ENCODE measurements around the gene CCDC170. TPM values are rescaled to one million over a fixed set of nuclear protein-coding genes. Genes with fewer than 3 reads are reported as not detected.

Gene CCDC170
- total and polyA plus RNA-seq, 9 donors, result 3.8 to 19.8 (median 8.9) TPM

- intact Hi-C loops (cut with DNase I), result no loop called here
- no peak overlapping the region for H3K27ac ChIP-seq
- WGBS, 3 donors, result 73 to 84% (median 81%) methylated on average over 3 of the region's 3 CpGs
- H3K27me3 ChIP-seq, result no peaks in the 10 kb centered on the region
- TF ChIP-seq EP300 (IDR thresholded peaks at IDR 0.05) (no peak), CTCF (IDR thresholded peaks at IDR 0.05) (no peak), POLR2A (IDR thresholded peaks at IDR 0.05) (no peak)
- H3K36me3 ChIP-seq, result no peaks in the 10 kb centered on the region
- DNase-seq, result no peak
- H3K4me1 ChIP-seq (ENCODE audit: insufficient read depth), result peaks cover 8% of the 10 kb centered on the region
- no peaks in the 10 kb centered on the region for H3K9me3 ChIP-seq
- H3K4me3 ChIP-seq, result no peak overlapping the region
These were observed 141.9 kb downstream of the CCDC170 start for GRCh38 chr6:151635741-151636140.

GRCh38 chr6:151637814-151638213, 144.0 kb downstream of the CCDC170 start:
- Histone ChIP-seq H3K27me3 (no peaks in the 10 kb centered on the region), H3K27ac (no peak overlapping the region), H3K4me1 (ENCODE audit: insufficient read depth) (no peaks in the 10 kb centered on the region), H3K4me3 (no peak overlapping the region), H3K36me3 (no peaks in the 10 kb centered on the region), H3K9me3 (no peaks in the 10 kb centered on the region)
- WGBS, 3 donors, result 81 to 97% (median 96%) methylated on average over 3 of the region's 3 CpGs
- intact Hi-C loops (cut with DNase I), result no loop called here
- no peak for DNase-seq
- TF ChIP-seq POLR2A (IDR thresholded peaks at IDR 0.05), result no peak
- TF ChIP-seq CTCF (IDR thresholded peaks at IDR 0.05), result no peak
- no peak for TF ChIP-seq EP300 (IDR thresholded peaks at IDR 0.05)

- Histone ChIP-seq H3K4me3 (no peak overlapping the region), H3K4me1 (ENCODE audit: insufficient read depth) (no peaks in the 10 kb centered on the region), H3K27me3 (no peaks in the 10 kb centered on the region), H3K36me3 (no peaks in the 10 kb centered on the region), H3K9me3 (no peaks in the 10 kb centered on the region), H3K27ac (no peak overlapping the region)
- intact Hi-C loops (cut with DNase I), result no loop called here
- DNase-seq, result no peak
- no peak for TF ChIP-seq EP300 (IDR thresholded peaks at IDR 0.05)
- TF ChIP-seq POLR2A (IDR thresholded peaks at IDR 0.05), result no peak
- no peak for TF ChIP-seq CTCF (IDR thresholded peaks at IDR 0.05)
- 91 to 94% (median 94%) methylated on average over 1 of the region's 1 CpG for WGBS, 3 donors
These were observed 145.9 kb downstream of the CCDC170 start for GRCh38 chr6:151639750-151640149.

- intact Hi-C loops (cut with DNase I), result no loop called here
- WGBS, 3 donors, result 92 to 94% (median 94%) methylated on average over 3 of the region's 3 CpGs
- no peak for TF ChIP-seq CTCF (IDR thresholded peaks at IDR 0.05)
- no peak for TF ChIP-seq EP300 (IDR thresholded peaks at IDR 0.05)
- TF ChIP-seq POLR2A (IDR thresholded peaks at IDR 0.05), result no peak
These were observed 147.2 kb downstream of the CCDC170 start for GRCh38 chr6:151641028-151641427.

More at GRCh38 chr6:151641028-151641427, 147.2 kb downstream of the CCDC170 start:
- DNase-seq, result no peak
- Histone ChIP-seq H3K27me3 (no peaks in the 10 kb centered on the region), H3K4me1 (ENCODE audit: insufficient read depth) (no peaks in the 10 kb centered on the region), H3K36me3 (no peaks in the 10 kb centered on the region), H3K9me3 (no peaks in the 10 kb centered on the region), H3K27ac (no peak overlapping the region), H3K4me3 (no peak overlapping the region)
